ENCODE measurements around the gene TLDC2. TPM values are rescaled to one million over a fixed set of nuclear protein-coding genes. Genes with fewer than 3 reads are reported as not detected.
A peak's percentile ranks its signal among the peaks of the same experiment; 100 is the strongest.

The TLDC2 gene
- total and polyA plus RNA-seq, 2 of the 8 experiments (the other 6 are each of a cell fraction or from before 2014, with no cell fraction given): 0.29 to 0.34 TPM

DNA sequence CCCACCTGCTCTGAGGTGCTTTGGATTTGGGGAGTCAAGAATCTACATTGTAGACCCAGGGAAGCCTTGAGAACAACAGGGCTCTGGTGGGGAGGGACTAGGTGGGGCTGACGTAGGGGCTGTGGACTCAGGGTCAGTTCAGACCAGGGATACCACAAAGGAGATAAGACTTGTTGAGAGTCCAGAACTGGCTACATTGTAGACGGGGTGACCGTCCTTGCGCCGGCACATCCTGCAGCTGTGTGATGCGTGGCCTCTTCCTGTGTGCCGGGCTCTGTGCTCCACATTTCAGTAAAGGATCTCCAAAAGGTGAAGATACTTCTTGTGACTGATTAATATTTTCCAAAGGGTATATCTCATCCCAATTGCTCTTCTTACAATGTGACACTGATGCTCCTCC is 9.8 kb upstream of the TLDC2 start:
- POLR2A ChIA-PET (ENCODE audit: partially characterized antibody): interaction anchor here (1.5 kb wide), 1 partner anchor 10 kb away, joined by 3 read pairs; no protein-coding TSS in a partner anchor
- Histone ChIP-seq H4K5ac (ENCODE audit: insufficient read length, low read depth, low read length) (no peak overlapping the region), H2BK15ac (ENCODE audit: low read length) (no peak overlapping the region), H2AFZ (ENCODE audit: low read length) (no peak overlapping the region), H3K4ac (replicated peaks; ENCODE audit: insufficient read length, low read depth, low read length) (no peak overlapping the region), H3K79me2 (ENCODE audit: control insufficient read depth in 1 of 2, insufficient read depth in 2 of 2, low read length in 2 of 2) (peaks cover 0 to 10% of the 10 kb centered on the region in 2 experiments; a peak in 2 of 4 replicates), H3K14ac (ENCODE audit: insufficient read length) (no peak overlapping the region), H3K36me3 (ENCODE audit: control insufficient read depth in 2 of 4, insufficient read depth in 4 of 4, low read length in 3 of 4) (no peaks in the 10 kb centered on the region), H2BK12ac (ENCODE audit: low read depth, low read length) (no peak overlapping the region), H2AK5ac (ENCODE audit: low read depth, low read length) (no peak overlapping the region), H4K91ac (replicated peaks; ENCODE audit: insufficient read length, low read length) (no peak overlapping the region), H3K23me2 (ENCODE audit: low read depth, low read length) (peaks cover 15% of the 10 kb centered on the region; the same call in 1 of the 2 replicates), H3K27ac (ENCODE audit: low read depth, low read length) (no peak overlapping the region), H4K8ac (ENCODE audit: extremely low read depth, insufficient read depth, low read length) (0 out of 2 replicates have a peak overlapping the region, but pooled peaks have one; percentile 41), H3K23ac (ENCODE audit: insufficient read length) (no peak overlapping the region), H3K9me3 (ENCODE audit: insufficient read depth in 2 of 2, low read depth in 1 of 2, low read length in 1 of 2) (no peaks in the 10 kb centered on the region), H2BK20ac (ENCODE audit: low read length) (no peak overlapping the region), H2BK5ac (ENCODE audit: low read depth, low read length) (no peak overlapping the region), H3K79me1 (ENCODE audit: low read depth, low read length) (peaks cover 8% of the 10 kb centered on the region), H4K20me1 (replicated peaks in 1 of 2; ENCODE audit: control insufficient read depth in 1 of 2, insufficient read depth in 2 of 2, low read length in 2 of 2) (peaks cover 6 to 12% of the 10 kb centered on the region in 2 experiments), H3K4me3 (ENCODE audit: extremely low read depth in 1 of 4, insufficient read depth in 2 of 4, low read depth in 3 of 4, low read length in 4 of 4) (no peak overlapping the region), H3K4me2 (ENCODE audit: insufficient read depth in 1 of 2, low read depth in 2 of 2, low read length in 2 of 2) (no peak overlapping the region), H3K4me1 (replicated peaks in 1 of 4; ENCODE audit: control insufficient read depth in 3 of 4, insufficient read depth in 4 of 4, low read length in 3 of 4) (peaks cover 3 to 21% (median 16%) of the 10 kb centered on the region in 4 experiments), H3K18ac (ENCODE audit: extremely low read depth, low read length) (no peak overlapping the region), H2BK120ac (replicated peaks; ENCODE audit: low read depth, low read length) (no peak overlapping the region), H3K27me3 (replicated peaks in 1 of 4; ENCODE audit: control insufficient read depth in 3 of 4, extremely low read depth in 1 of 4, insufficient read depth in 3 of 4, low read length in 3 of 4) (peaks cover 0 to 10% (median 6%) of the 10 kb centered on the region in 4 experiments; a peak in 4 of 7 replicates), H3K9ac (replicated peaks in 1 of 4; ENCODE audit: extremely low read depth in 1 of 4, low read depth in 3 of 4, low read length in 3 of 4) (no peak overlapping the region), H3K56ac (replicated peaks; ENCODE audit: insufficient read length, low read depth, low read length) (no peak overlapping the region)
- FAIRE-seq: no peak
- CTCF ChIA-PET (ENCODE audit: partially characterized antibody): interaction anchor here (0.9 to 3.5 kb wide), 5 partner anchors 10 to 62 kb away, joined by 3 to 13 read pairs (median 9); partner anchors contain the start of gene TLDC2
- no peak for TF ChIP-seq CEBPB (IDR thresholded peaks at IDR 0.05; ENCODE audit: low read depth, low read length)
- no peak for TF ChIP-seq HDAC6 (IDR thresholded peaks at IDR 0.05; ENCODE audit: low read depth, low read length)
- no peak for TF ChIP-seq EZH2 (IDR thresholded peaks at IDR 0.05; ENCODE audit: low read depth, low read length, severe bottlenecking)
- TF ChIP-seq YY1 (IDR thresholded peaks at IDR 0.05; ENCODE audit: low read depth, low read length): no peak
- no peak for TF ChIP-seq SP4 (IDR thresholded peaks at IDR 0.05; ENCODE audit: low read length)
- TF ChIP-seq RBBP5 (IDR thresholded peaks at IDR 0.05; ENCODE audit: borderline replicate concordance, low read depth, low read length): no peak
- TF ChIP-seq POU5F1 (IDR thresholded peaks at IDR 0.05; ENCODE audit: low read depth, low read length): no peak
- no peak for TF ChIP-seq SIX5 (IDR thresholded peaks at IDR 0.05; ENCODE audit: low read depth, low read length)
- TF ChIP-seq SP1 (IDR thresholded peaks at IDR 0.05; ENCODE audit: low read depth, low read length): no peak
- TF ChIP-seq, protein P1, sequence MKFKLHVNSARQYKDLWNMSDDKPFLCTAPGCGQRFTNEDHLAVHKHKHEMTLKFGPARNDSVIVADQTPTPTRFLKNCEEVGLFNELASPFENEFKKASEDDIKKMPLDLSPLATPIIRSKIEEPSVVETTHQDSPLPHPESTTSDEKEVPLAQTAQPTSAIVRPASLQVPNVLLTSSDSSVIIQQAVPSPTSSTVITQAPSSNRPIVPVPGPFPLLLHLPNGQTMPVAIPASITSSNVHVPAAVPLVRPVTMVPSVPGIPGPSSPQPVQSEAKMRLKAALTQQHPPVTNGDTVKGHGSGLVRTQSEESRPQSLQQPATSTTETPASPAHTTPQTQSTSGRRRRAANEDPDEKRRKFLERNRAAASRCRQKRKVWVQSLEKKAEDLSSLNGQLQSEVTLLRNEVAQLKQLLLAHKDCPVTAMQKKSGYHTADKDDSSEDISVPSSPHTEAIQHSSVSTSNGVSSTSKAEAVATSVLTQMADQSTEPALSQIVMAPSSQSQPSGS (IDR thresholded peaks at IDR 0.05; ENCODE audit: low read length): no peak
- WGBS, 2 experiments (ENCODE audit: extremely low coverage in 1 of 2, insufficient coverage in 1 of 2, insufficient read length in 1 of 2, insufficient replicate concordance in 2 of 2, low coverage in 1 of 2, low lambda C conversion rate in 2 of 2, missing lambda C conversion rate in 1 of 2): 93% methylated on average over 7 of the region's 7 CpGs; no CpG with 5 or more reads in 1 of the 2 experiments
- peak in 1 of 2 experiments; percentile 43 for DNase-seq (ENCODE audit: low read depth in 1 of 2, low spot score in 2 of 2)

Measured in H1 (cell line).